T-helper 22 cell (primary cell): ENCODE data around the gene GJD3.

Experiments used
- DNase-seq: peaks from one replicate; pipeline ENCODE4 v3.0.0-alpha.2; 2020; ENCODE audit warnings: low read depth

Gene GJD3

GRCh38 chr17:40351359-40352236 lies 12.9 kb downstream of the GJD3 start:
- DNase-seq, result no peak

- no peak for DNase-seq
These were observed 13.7 kb downstream of the GJD3 start for GRCh38 chr17:40350689-40351358.

DNA sequence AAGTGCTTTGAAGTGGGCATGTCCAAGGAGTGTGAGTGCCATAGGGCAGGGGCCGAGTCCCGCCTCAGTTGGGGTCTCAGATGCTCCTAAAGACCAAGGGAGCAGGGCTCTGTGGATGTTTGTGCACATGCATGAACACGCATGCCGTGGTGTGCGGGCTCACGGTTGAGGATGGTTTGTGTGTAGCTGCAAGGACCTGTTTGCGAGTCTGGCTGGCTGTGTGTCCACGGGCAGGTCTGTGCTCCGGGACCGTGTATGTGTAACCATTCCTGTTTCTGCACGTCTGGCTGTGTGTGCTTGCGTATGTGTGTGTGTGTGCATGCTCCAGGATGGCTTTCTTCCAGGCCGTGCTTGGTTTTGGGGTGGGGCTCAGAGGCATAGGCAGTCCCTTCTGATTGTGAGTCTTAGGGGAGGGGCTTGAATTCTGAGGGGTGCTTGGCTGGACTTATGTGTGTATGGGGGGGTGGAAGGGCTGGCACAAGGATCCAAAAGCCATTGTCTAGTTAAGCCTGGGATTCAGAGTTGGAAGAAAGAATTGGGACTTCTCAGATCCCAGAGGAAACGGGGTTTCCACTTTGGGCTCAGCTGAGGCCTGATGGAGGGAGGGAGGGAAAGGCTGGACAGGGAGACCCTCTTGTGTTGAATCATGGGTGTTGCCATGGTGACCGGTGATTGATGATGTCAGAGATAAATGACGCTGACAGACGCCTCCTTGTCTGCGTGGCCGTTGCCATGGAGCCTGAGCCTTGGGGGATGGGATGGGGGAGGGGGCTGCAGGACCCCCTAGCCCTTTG lies 14.4 kb downstream of the GJD3 start:
- no peak for DNase-seq

DNA sequence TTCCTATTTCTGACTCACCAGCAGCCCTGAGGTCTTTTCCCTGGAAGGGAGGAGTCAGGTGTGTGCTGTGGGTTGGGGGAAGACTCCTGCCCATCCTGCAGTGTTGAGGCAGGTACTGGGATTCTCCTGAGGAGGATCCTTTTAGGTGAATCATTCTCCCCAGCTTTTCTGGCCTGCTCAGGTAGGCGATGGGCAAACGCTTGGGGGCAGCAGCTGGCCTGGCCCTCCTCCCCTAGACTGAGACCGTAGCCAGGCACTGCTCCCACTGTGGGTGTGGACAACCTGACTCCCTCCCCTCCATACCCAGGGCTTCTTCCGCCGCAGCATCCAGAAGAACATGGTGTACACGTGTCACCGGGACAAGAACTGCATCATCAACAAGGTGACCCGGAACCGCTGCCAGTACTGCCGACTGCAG lies 15.1 kb downstream of the GJD3 start:
- no peak for DNase-seq

DNA sequence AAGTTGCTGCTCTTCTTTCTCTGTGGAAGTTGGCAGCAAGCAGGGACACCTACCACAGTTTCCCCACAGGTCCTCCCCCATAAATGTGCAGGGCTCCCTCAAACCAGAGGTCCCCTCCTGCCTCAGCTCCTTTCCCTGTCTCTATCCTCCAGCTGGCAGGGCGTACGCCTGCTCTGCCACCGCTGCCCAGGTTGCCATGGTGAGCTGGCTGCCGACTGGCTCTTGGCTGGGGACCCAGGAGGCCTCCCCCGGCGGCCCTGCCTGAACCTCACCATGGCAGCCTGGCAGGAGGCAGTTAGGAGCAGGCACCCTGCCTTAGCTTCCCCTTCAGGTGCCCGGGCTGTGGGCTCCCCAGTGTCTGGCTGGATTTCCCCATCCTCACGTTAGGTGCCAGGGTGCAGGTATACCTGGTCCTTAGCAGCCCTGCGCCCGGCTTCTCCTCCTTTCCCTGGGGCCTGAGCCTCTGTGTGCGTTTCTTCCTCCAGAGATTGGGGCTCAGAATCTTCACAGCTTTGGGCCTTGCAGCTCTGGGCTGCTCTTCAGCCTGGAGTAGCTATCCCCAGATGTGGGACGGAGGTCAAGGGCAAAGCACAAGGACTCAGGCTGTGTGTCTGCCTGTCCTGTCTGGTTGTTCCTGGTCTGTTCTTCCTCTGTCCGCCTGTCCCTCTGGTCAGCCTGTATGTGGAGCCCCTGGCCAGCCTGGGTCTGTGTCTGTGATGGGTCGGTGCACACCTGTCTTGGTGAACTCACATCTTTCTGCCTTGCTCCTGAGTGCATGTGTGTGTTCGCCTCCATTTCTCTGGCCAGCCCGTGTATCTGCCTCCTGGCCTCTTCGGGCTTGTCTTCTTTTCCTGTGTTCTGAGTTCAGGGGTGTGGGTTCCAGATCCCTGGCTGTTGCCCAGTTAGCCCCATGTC lies 15.7 kb downstream of the GJD3 start:
- DNase-seq, result no peak

GRCh38 chr17:40348136-40348504 lies 16.4 kb downstream of the GJD3 start:
- no peak for DNase-seq

- no peak for DNase-seq
These were observed 17.0 kb downstream of the GJD3 start for GRCh38 chr17:40347319-40348135.

- peak; percentile 54 for DNase-seq
These were observed 17.8 kb downstream of the GJD3 start for GRCh38 chr17:40346765-40347158.

DNA sequence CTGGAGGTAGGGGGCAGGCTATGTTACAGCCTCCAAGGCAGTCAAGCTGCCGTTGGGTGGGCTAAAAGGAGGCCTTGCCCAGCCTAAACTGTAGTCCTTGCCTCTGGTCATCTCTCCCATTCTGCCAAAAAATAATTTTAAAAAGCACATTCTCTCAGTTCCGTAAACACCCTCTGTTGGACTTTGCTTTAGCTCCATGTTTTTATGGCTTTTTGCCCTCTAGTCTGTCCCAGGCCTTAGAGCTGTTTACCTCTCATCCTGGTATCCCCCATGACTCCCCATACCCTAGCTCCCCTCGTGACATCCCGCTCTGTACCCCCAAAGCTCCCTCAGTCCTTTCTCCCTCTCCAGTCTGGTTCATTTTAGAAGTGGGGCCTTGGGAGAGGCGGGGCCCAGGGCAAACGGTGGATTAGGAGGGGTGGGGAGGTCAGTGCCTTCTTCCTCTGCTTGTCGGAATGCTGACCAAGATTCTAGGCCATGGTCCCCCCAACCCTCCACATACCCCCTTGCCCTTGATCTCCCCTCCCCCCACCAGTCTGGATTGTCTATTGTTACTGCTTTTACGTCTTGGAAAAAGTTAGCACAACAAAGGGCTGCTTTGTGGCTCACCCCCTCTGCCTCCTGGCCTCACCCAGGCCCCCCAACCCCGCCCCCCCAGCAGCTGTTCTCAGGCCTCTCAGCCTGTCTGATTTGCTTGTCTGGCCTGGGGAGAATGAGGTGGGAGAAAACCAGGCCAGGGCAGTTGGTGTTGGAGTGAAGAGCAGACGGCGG lies 18.4 kb downstream of the GJD3 start:
- no peak for DNase-seq

- DNase-seq, result no peak
These were observed 19.2 kb downstream of the GJD3 start for GRCh38 chr17:40345161-40345993.

- no peak for DNase-seq
These were observed 19.9 kb downstream of the GJD3 start for GRCh38 chr17:40344421-40345160.

- DNase-seq, result no peak
These were observed 21.1 kb downstream of the GJD3 start for GRCh38 chr17:40343219-40344119.

DNA sequence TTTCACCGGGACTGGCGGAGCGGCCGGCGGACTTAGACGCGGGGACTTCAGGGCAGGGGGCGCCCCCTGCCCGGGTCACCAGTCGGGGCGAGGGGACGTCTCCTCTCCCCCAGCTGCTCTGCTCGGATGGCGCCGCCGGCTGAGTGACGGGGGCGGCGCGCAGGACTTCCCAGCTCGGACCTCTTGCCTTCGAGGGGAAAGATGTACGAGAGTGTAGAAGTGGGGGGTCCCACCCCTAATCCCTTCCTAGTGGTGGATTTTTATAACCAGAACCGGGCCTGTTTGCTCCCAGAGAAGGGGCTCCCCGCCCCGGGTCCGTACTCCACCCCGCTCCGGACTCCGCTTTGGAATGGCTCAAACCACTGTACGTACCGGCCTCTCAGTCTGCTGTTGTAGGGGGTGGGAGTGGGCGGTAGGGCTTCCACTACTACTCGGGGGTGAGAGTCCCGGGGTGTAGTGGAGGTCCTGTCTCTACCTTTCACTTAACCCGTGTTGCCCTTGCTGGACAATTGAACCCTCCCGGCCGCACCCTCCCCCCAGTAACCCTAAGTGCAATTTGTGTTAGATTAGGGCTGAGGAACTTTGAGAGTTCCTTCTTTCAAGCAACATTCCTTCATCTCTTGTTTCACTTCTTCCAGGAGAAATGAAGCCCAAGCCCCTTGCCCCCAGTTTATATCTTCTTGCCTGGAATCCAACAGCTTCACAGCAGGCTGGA lies 21.9 kb downstream of the GJD3 start:
- no peak for DNase-seq

DNA sequence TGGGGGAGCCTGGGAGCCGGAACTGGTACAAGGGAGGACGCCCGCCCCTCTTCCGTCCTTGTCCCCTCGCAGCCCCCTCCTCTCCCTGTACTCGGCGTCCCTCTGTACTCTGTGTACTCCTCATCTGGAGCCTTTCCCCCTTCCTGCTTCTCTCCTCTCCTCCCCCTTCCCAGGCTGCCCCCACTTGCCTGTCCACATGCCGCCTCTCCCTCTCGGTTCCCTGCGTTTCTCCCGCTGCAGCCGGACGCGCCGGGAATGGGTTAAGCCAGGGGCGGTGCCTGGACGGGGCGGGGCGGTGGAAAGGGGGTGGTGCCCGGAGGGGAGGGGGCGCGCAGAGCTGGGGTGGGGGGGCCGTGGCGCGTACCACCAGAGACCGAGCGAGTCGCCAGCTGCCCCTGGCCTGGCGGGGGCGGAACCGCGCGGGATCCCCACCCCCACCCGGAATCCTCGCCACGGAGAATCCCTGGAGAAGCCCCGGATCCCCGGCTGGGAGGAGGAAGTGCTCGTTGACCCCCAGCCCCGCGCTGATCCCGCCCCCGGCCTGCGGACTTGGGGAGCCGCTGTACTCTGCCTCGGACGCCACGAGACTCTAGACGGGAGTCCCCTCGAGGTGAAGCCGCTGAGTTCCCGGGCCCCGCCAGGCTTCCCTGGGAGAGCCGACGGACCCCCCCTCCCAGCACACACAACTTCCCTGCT lies 22.6 kb downstream of the GJD3 start:
- DNase-seq, result no peak

DNA sequence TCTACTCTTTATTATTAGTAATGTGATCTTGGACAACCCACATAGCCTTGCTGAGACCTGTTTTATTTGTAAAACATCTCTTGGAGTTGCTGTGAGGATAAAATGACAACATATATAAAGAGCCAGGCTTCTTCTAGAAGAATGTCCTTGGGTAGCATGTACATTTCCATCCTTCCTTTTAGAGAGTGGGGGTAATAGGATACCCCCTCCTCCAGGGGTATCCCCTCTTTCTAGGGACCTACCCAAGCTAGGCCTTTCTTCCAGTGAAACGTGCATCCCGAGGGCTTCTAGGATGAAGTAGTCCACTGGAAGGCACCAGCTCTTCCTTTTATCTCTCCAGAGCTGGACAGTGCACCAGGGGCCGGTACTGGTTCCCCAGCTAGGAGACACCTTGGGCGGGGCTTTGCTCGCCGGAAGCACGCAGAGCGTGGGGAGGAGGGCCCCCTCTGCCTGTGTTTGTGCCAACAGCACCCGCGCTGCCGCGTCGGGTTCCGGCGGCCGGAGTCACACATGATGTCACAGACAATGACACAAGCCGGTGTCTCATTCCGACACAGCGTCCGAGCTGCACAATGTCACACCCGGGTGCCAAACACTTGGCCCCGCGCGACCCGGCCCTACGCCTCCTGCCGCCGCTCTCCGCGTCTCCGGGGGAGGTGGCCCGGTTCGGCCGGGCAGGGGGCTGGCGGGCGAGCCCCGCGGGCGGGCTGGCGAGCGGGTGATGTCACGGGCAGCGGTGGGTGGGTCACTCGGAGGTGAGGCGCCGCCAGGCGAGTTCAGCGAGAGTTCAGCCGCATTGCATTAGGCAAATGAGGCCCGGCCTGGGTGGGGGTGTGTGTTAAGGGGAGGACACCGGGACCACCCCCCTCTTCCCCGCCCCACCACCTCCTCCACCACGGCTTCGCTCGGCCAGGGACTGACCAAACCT lies 23.4 kb downstream of the GJD3 start:
- peak; percentile 88 for DNase-seq
